Choroid plexus epithelial cell (primary cell): Measurements from ENCODE around the gene ZBTB24.
A peak's percentile ranks its signal among the peaks of the same experiment; 100 is the strongest.

Experiments used
- DNase-seq: peaks from one replicate; pipeline ENCODE4 v3.0.0-alpha.2; 2010; ENCODE audit warnings: low read depth
- H3K4me3 ChIP-seq: 2 replicates; pipeline ENCODE4 v1.5.1; 2011; ENCODE audit warnings: low read depth, mild to moderate bottlenecking, control low read depth, low read length, moderate library complexity
- TF ChIP-seq, protein P1 (sequence below): conservative IDR thresholded peaks from 2 replicates; pipeline ENCODE4 v1.5.1; 2011; ENCODE audit warnings: low read depth, mild to moderate bottlenecking, control low read depth, inconsistent platforms, low read length, moderate library complexity

The ZBTB24 gene

DNA sequence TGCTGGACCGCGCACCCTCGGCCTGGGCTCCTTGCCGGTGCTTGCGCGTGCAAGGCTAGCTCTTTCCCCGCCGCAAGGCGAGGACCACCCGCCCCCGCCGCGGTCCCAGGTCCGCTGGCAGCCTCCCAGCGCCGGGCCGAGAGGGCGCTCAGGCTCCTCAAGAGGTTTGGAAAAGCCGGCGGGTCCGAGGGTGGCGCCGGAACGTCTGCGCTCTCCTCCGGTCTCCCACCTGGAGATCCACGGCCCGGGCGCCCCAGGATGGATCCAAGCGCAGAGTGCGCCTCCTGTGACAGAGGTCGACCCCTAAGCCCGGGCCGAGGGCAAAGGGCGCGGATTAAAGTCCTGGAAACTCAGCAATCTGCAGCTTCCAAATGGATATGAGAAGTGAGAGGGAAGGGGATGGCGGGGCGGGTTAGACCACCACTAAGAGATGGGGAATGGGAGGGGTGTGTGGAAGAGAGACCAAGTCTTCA is 26.9 kb downstream of the ZBTB24 start:
- H3K4me3 ChIP-seq: peak overlapping the region; percentile 84
- TF ChIP-seq, protein P1, sequence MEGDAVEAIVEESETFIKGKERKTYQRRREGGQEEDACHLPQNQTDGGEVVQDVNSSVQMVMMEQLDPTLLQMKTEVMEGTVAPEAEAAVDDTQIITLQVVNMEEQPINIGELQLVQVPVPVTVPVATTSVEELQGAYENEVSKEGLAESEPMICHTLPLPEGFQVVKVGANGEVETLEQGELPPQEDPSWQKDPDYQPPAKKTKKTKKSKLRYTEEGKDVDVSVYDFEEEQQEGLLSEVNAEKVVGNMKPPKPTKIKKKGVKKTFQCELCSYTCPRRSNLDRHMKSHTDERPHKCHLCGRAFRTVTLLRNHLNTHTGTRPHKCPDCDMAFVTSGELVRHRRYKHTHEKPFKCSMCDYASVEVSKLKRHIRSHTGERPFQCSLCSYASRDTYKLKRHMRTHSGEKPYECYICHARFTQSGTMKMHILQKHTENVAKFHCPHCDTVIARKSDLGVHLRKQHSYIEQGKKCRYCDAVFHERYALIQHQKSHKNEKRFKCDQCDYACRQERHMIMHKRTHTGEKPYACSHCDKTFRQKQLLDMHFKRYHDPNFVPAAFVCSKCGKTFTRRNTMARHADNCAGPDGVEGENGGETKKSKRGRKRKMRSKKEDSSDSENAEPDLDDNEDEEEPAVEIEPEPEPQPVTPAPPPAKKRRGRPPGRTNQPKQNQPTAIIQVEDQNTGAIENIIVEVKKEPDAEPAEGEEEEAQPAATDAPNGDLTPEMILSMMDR: no peak
- no peak for DNase-seq

DNA sequence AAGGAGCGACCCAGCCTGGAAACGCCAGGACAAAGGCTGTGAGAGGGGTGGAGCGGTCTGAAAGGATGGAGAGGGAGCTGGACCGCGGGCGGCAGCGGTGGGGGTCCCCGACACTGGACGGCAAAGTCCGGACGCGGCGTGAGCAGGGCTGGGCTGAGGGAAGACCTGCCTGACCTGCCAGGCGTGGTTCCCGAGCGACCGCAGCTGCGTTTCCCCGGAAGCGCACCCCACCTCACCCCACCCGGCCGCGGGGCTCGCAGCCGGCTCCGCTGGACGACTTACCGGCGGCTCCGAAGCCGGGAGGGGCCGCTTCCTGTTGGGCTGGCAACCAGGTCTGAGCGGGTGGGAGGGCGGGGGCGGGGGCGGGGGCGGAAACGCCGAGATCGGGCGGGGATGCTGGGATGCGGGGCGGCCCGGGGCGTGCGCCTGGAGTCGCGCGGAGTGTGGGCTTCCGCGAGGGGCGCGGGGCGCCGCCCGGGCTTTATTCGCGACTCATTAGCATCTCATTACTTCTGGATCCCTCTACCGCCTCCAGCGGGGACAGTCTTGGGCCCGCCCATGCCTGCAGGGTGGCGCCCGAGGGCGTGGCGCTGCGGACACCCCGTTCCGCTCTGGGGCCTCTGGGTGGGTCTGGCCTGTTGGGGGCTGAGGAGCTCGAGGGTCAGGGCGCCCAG is 27.4 kb downstream of the ZBTB24 start, which contains the start of gene MICAL1:
MICAL1 (minus strand) TSS at position 336 of the 674 bp plus-strand sequence. CDS start 1,576 bp downstream, outside the sequence.
- H3K4me3 ChIP-seq: peak within 1 kb of the TSS; percentile 84
- DNase-seq: peak; percentile 40
- TF ChIP-seq, protein P1: peak; percentile 41

DNA sequence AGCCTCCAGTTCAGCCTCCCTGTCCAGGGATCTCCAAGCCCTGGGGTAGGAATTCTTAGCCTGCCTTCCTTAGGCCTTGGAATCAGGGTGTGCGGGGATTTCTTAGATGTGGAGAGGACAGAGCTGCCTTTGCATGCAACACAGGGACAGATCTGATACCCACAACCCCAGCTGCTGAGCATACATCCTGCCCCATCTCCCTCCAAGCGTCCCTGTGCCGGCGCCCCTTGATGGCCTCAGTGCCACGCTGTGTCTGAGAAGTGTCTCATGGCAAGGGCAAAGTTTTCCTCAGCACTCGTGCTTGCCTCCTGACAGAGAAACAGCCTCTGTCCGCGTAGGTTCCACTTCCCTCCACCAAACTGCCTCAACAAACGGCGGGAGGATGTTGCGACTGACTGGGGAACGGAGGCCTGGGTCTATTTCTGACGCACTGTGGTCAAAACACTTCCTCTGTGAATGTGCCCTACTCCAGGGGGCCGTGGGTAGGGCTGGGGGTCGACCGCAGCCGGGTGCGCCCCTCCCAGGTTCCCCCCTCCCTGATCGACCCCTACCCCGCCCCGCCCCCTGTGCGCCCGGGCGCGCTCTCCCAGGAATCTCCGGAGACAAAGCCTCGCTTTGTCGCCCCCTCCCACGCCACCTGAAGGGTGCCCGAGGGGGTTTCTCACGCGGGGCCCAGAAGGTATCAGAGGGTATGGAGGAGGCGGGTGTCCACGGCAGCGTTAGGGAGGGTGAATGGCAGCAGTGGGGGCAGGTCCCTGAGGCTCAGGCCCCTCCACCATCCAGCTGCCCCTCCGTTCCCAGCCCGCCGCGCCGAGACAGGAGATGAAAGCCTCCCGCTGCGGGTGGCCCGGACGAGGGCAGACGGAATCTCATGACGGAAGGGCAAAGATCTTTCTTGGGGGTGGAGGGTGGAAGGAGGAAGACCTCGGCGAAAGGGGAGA is 28.3 kb downstream of the ZBTB24 start:
- TF ChIP-seq, protein P1: no peak
- peak overlapping the region; percentile 84 for H3K4me3 ChIP-seq
- peak; percentile 52 for DNase-seq

DNA sequence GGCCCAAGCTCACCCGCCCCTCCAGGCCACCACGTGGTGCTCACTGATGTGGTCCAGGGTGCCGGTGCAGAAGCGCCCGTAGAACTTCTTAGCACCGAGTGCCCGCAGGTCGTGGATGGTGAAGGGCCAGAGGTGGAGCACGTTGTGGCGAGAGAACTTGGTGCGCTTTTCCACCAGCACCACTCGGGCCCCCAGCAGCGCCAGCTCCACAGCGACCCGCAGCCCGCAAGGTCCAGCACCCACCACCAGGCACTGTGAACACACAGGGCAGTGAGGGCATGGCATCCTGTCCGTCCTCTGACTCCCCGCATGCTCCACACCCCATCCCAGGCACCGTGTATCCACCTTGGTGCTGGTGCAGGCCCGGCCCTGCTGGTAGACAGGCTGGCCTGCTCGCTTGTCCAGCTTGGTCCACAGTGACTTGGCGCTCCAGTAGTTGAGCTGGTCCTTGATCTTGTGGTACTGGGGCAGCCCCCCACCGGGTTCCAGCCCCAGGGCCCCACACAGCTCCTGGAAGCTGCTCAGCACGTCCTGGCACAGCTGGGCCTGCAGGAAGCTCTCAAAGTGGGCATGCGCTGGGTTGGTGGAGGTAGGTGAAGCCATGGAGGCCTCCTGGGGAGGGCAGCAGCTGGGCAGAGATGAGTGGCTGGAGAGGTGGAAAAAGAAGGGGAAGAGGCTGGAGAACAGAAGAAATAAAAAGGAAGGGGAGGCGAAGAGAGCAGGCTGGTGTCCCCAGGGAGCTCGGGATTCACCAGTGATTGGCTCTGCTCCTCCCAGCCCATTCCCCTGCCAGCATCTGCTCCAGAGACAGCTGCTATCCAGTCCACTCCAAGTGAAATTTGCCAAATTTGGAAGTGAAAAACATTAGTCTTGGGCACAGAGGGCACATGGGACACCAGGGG is 29.2 kb downstream of the ZBTB24 start:
- peak overlapping the region; percentile 84 for H3K4me3 ChIP-seq
- TF ChIP-seq, protein P1: no peak
- DNase-seq: peak; percentile 24

DNA sequence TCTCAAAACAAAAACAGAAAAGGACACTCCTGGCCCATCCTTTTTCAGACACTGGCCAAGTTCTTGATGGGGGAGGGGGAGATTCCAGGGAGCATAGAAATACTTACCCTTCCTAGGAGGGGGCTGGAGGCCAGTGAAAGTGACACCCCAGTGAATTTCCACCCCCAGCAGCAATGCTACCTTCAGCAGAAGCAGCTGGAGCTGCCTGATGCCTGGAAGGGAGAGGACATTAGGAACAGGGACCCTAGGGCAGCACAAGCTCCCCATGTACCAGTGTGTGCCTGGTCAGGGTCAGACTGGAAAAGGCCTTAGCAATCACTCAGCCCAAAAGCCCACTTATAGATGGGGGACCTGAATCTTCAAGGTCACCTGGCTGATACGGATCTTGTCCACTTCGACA is 29.9 kb downstream of the ZBTB24 start:
- no peak for DNase-seq
- TF ChIP-seq, protein P1: no peak
- no peak overlapping the region for H3K4me3 ChIP-seq

DNA sequence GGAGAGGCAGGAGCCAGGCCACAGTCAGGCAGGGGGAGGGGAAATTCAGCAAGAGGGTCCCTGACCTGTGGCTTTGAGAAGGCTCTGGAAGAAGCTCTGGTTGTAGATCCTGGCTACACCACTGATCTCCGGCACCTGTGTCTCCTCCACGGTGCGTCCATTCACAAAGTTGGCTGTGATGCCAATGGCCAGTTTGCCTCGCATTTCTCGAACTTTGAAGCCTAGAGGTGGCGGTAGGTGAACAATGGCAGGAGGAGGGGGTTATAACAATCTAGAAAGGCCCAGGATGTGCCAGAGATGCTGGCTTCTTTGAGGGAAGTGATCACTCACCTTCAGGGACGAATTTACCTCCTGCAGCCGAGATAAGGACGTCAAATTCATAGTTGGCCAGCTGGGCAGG is 30.8 kb downstream of the ZBTB24 start:
- H3K4me3 ChIP-seq: no peak overlapping the region

More for the DNA sequence above, 30.8 kb downstream of the ZBTB24 start:
- TF ChIP-seq, protein P1: no peak
- no peak for DNase-seq
